ENCODE results near the gene XNDC1N. TPM values are rescaled to one million over a fixed set of nuclear protein-coding genes. Genes with fewer than 3 reads are reported as not detected.

Gene XNDC1N
- total RNA-seq, 1 experiment from 2014 or later = 19.3 TPM

DNA sequence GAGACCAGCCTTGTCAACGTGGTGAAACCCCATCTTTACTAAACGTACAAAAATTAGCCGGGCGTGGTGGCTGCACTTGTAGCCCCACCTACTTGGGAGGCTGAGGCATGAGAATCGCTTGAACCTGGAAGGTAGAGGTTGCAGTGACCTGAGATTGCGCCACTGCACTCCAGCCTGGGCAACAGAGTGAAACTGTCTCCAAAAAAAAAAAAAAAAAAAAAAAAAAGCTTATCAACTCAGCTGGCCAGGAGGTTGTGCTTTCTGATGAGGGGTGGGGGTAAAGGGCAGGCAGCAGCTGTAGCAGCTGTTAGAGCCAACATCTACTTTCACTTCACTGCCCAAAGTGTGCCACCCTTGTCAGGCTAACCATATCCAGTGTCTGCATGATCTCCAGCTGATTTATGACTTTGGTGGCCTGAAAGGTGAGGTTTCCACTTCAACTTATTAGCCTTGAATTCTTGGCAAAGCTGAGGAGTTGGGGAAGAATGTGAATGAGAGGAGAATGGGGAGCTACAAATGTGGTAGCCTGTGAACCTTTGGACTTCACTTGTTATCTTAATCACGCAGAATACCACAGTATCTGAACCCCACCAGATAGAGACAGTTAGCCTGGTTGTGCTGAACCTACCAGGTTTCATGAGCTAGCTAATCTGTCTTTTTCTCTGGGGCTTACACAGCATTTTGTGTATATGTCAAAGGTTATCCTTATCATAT is 20.1 kb upstream of the XNDC1N start:
- H3K4me3 ChIP-seq = no peak overlapping the region
- H3K9me3 ChIP-seq (ENCODE audit: insufficient read depth, low read depth) = no peaks in the 10 kb centered on the region
- BruUV-seq (replicated peaks) = no TSS peak
- peaks cover 24% of the 10 kb centered on the region; the same call in 1 of the 2 replicates for H3F3A ChIP-seq (ENCODE audit: insufficient read depth, low read depth)
- no peak for DNase-seq
- POLR2A ChIA-PET (ENCODE audit: unreplicated experiment) = interaction anchor here (0.6 to 0.7 kb wide), 2 partner anchors 8 to 20 kb away, joined by 3 to 19 read pairs; partner anchors contain the start of genes RNF121 and XNDC1N
- no peak overlapping the region for H2AFZ ChIP-seq
- no peak for TF ChIP-seq EZH2 (IDR thresholded peaks at IDR 0.05; ENCODE audit: low read depth)
- TF ChIP-seq, protein P1, sequence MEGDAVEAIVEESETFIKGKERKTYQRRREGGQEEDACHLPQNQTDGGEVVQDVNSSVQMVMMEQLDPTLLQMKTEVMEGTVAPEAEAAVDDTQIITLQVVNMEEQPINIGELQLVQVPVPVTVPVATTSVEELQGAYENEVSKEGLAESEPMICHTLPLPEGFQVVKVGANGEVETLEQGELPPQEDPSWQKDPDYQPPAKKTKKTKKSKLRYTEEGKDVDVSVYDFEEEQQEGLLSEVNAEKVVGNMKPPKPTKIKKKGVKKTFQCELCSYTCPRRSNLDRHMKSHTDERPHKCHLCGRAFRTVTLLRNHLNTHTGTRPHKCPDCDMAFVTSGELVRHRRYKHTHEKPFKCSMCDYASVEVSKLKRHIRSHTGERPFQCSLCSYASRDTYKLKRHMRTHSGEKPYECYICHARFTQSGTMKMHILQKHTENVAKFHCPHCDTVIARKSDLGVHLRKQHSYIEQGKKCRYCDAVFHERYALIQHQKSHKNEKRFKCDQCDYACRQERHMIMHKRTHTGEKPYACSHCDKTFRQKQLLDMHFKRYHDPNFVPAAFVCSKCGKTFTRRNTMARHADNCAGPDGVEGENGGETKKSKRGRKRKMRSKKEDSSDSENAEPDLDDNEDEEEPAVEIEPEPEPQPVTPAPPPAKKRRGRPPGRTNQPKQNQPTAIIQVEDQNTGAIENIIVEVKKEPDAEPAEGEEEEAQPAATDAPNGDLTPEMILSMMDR (conservative IDR thresholded peaks at IDR 0.05) = no peak
- no peaks in the 10 kb centered on the region for H3K27me3 ChIP-seq (ENCODE audit: insufficient read depth, low read depth)
- peaks cover 68% of the 10 kb centered on the region for H3K79me2 ChIP-seq (ENCODE audit: low read depth)
- no peaks in the 10 kb centered on the region for H3K36me3 ChIP-seq (ENCODE audit: low read depth)
- intact Hi-C loops (cut with micrococcal nuclease; ENCODE audit: unreplicated experiment) = no loop called here
- peaks cover 8% of the 10 kb centered on the region; the same call in 1 of the 2 replicates for H4K20me1 ChIP-seq (ENCODE audit: insufficient read depth)
- CTCF ChIA-PET = interaction anchor here (0.6 kb wide), 1 partner anchor 431 kb away, joined by 13 read pairs; no protein-coding TSS in a partner anchor
- no peak overlapping the region for H3K4me2 ChIP-seq
- no peak overlapping the region for H3K27ac ChIP-seq
- peaks cover 38% of the 10 kb centered on the region for H3K4me1 ChIP-seq (replicated peaks; ENCODE audit: insufficient read depth)
- H3K9me2 ChIP-seq (ENCODE audit: insufficient read depth) = no peaks in the 10 kb centered on the region

DNA sequence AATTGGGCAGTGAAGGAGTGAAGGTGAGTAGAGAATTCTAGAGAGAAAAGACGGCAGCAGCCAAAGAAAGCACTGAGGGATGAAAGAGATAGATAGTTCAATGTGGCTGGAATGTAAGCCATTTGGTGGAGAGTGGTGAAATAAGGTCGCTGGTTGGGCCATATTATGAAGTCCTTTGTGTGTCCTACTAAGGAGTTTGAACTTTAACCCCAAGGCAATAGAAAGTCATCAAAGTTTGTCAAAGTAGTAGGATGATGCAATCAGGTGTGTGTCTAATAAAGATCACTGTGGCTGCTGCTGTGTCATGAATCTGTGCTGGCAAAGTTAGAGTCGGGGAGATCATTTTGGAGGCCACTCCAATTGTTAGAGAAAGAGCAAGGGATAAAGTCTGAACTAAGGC is 19.1 kb upstream of the XNDC1N start:
- no peaks in the 10 kb centered on the region for H3K9me2 ChIP-seq (ENCODE audit: insufficient read depth)
- H4K20me1 ChIP-seq (ENCODE audit: insufficient read depth) = peaks cover 6% of the 10 kb centered on the region; the same call in 1 of the 2 replicates
- H3K4me1 ChIP-seq (replicated peaks; ENCODE audit: insufficient read depth) = peaks cover 38% of the 10 kb centered on the region
- no TSS peak for BruUV-seq (replicated peaks)
- peaks cover 24% of the 10 kb centered on the region; the same call in 1 of the 2 replicates for H3F3A ChIP-seq (ENCODE audit: insufficient read depth, low read depth)
- intact Hi-C loops (cut with micrococcal nuclease; ENCODE audit: unreplicated experiment) = no loop called here
- H3K27ac ChIP-seq = peak overlapping the region; percentile 54
- H3K4me2 ChIP-seq = peak overlapping the region; percentile 36
- no peak for DNase-seq
- no peaks in the 10 kb centered on the region for H3K9me3 ChIP-seq (ENCODE audit: insufficient read depth, low read depth)
- no peak for TF ChIP-seq EZH2 (IDR thresholded peaks at IDR 0.05; ENCODE audit: low read depth)
- TF ChIP-seq, protein P1 (conservative IDR thresholded peaks at IDR 0.05) = no peak
- ChIA-PET CTCF (interaction anchor here (0.6 kb wide), 1 partner anchor 95 kb away, joined by 3 read pairs; no protein-coding TSS in a partner anchor), POLR2A (ENCODE audit: unreplicated experiment) (interaction anchor here (0.7 kb wide), 1 partner anchor 8 kb away, joined by 3 read pairs; no protein-coding TSS in a partner anchor)
- H3K4me3 ChIP-seq = no peak overlapping the region
- H3K27me3 ChIP-seq (ENCODE audit: insufficient read depth, low read depth) = no peaks in the 10 kb centered on the region
- no peaks in the 10 kb centered on the region for H3K36me3 ChIP-seq (ENCODE audit: low read depth)
- peaks cover 61% of the 10 kb centered on the region for H3K79me2 ChIP-seq (ENCODE audit: low read depth)
- 0 out of 2 replicates have a peak overlapping the region, but pooled peaks have one; percentile 5 for H2AFZ ChIP-seq

DNA sequence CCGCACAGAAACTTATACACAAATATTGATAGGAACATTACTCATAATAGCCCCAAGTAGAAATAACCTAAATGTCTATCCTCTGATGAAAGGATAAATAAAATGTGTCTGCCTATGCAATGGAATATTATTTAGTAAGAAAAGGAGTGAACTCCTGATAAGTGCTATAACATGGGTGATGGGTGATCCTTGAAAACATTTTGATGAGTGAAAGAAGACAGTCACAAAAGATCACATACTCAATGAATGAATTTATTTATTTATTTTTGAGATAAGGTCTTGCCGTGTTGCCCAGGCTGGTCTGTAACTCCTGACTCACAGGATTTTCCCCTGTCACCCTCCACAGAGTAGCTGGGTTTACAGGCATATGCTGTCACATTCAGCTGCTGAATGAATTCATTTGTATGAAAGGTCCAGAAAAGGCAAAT is 17.8 kb upstream of the XNDC1N start:
- no peaks in the 10 kb centered on the region for H3K9me2 ChIP-seq (ENCODE audit: insufficient read depth)
- ChIA-PET CTCF (interaction anchor here (0.6 kb wide), 2 partner anchors 13 to 493 kb away, joined by 3 read pairs; no protein-coding TSS in a partner anchor), POLR2A (ENCODE audit: unreplicated experiment) (interaction anchor here (0.7 kb wide), 1 partner anchor 270 kb away, joined by 15 read pairs; the partner anchor contains the start of gene FOLR2)
- H4K20me1 ChIP-seq (ENCODE audit: insufficient read depth) = no peaks in the 10 kb centered on the region
- TF ChIP-seq EZH2 (IDR thresholded peaks at IDR 0.05; ENCODE audit: low read depth) = no peak
- TF ChIP-seq, protein P1 (conservative IDR thresholded peaks at IDR 0.05) = no peak
- H3K79me2 ChIP-seq (ENCODE audit: low read depth) = peaks cover 68% of the 10 kb centered on the region
- no peaks in the 10 kb centered on the region for H3K9me3 ChIP-seq (ENCODE audit: insufficient read depth, low read depth)
- intact Hi-C loops (cut with micrococcal nuclease; ENCODE audit: unreplicated experiment) = no loop called here
- no peak overlapping the region for H2AFZ ChIP-seq
- DNase-seq = no peak
- H3K27ac ChIP-seq = peak overlapping the region; percentile 27; the same call in 1 of the 2 replicates
- H3K27me3 ChIP-seq (ENCODE audit: insufficient read depth, low read depth) = no peaks in the 10 kb centered on the region
- no peak overlapping the region for H3K4me3 ChIP-seq
- H3K36me3 ChIP-seq (ENCODE audit: low read depth) = 0 out of 2 replicates have a peak, but pooled peaks cover 5% of the 10 kb centered on the region
- BruUV-seq (replicated peaks) = no TSS peak
- peaks cover 38% of the 10 kb centered on the region for H3K4me1 ChIP-seq (replicated peaks; ENCODE audit: insufficient read depth)
- no peak overlapping the region for H3K4me2 ChIP-seq
- H3F3A ChIP-seq (ENCODE audit: insufficient read depth, low read depth) = peaks cover 24% of the 10 kb centered on the region; the same call in 1 of the 2 replicates
